ENCODE data around the gene DUSP5. TPM values are rescaled to one million over a fixed set of nuclear protein-coding genes. Genes with fewer than 3 reads are reported as not detected.
A peak's percentile ranks its signal among the peaks of the same experiment; 100 is the strongest.
"Not testable (repeated sequence)": the region's sequence is repeated elsewhere in the genome, so short reads cannot be mapped to it uniquely, and the experiment has no call there.

Gene DUSP5
- total RNA-seq, 1 donor from 2014 or later = 14.3 TPM

DNA sequence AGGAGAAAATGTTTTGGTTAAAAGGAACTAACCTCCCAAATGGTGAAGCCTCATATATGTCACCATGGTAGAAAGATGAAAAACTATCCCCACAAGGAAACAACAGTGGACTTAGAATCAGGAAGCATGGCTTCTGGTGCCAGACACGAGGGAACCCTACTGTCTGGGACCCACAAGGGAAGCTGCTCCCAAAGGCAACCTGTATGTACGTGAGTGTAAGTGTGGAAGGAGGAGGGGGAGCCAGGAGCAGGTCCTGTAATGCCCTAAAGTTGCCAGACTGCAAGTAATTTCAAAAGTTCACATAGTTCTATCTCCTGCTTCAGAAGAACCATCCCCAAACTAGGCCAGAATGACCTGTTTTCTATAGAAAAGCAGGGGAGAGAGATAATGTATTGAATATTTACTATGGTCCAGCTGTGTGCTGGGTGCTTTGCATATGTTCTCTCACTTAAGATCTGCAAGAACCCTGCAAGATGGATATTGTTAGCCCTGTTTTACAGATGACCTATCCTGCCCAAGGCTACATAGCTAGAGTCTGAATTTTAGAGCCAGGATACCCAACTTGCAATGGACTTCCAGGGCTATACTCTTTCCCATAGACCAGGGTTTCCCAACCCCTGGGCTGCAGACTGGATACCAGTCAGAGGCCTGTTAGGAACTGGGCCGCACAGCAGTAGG is 19.2 kb downstream of the DUSP5 start:
- no peak for DNase-seq (ENCODE audit: low spot score)

DNA sequence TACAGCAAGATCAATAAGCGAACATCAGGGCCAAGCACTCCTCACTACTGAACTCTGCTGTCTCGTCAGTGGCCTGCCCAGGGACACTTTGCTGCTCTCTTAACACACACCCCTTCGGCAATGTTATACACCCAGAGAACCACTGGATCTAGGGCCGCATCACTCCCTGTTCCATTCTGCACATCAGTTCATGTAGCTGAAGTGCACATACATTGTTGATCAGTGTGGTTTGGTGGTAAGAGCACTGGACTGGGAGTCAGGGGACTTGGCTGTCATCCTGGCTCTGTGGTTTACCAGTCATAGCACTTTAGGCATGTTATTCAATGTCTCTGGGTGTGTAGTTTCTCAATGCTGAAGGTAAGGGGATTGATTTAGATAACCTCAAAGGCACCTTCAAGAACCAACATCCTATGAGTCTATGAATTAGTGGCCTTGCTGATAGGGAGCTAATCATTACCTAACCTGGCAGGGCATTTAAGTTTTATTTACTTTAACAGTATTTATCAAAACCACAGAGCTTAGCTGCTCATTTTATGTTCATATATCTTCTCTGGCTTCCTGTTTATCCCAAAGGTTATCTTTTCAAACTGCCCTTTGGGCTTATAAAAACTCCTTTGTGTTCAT is 24.8 kb downstream of the DUSP5 start:
- no peak for DNase-seq (ENCODE audit: low spot score)

DNA sequence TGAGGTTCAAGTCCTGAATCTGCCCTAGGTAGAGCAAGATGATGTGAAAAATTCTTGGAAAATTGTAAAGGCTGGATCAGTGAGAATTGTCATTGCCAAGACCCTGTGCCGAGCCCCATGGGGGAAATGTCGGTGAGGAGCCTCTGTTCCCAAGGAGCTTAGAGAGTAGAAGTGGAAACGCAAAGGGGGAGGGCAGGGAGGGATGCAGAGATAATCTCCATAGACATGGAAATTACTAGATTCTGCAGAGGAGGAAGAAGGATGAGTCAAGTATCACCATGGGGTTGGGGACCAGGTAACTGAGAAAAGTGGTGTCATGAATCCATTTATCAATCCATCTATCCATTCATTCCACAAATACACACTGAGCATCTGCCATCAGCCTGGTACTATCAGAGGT is 26.0 kb downstream of the DUSP5 start:
- no peak for DNase-seq (ENCODE audit: low spot score)

DNA sequence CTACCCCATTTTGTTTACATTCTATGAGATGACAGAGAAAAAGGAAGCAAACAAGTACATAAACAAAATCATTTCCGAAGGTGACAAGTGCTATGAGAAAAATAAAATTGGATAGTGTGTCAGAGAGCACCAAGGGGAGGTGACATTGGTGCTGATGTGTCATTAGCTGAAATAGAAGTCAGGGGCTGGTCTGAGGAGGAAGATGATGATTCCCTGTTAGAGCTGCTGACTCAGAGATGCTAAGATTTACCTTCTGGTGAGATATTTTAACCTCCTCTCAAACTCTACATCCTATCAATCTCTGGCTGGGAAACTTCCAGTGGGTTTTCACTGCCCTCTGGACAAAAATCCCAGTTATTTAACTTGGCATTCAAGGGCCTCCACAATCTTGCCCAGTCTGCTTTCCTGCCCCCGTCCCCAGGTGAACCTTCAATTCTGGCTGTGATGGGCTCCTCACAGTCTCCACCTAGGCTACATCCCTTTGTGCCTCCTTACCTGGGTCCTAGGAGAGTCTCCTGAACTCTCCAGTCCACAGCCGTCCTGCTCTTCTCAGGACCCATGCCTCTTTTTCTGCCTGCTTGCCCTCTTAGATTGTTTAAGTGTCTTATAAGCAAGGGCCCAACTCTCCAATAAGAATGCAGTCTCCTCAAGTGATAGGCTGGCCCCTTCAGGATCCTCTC is 26.6 kb downstream of the DUSP5 start:
- DNase-seq (ENCODE audit: low spot score) = no peak

DNA sequence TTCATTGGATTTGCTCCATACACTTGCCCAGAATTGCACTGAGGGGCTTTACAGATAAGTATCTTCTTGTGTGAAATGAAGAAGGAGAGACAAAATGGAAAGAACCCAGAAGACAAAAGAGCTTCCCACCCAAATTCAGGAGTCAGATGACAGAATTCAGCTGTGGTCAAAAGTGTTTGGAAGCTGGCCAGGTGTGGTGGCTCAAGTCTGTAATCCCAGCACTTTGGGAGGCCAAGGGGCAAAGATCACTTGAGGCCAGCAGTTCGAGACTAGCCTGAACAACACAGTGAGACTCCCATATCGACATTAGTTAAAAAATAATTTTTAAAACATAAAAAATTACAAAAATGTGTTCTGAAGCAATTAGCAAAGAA is 27.1 kb downstream of the DUSP5 start:
- DNase-seq (ENCODE audit: low spot score) = no peak

DNA sequence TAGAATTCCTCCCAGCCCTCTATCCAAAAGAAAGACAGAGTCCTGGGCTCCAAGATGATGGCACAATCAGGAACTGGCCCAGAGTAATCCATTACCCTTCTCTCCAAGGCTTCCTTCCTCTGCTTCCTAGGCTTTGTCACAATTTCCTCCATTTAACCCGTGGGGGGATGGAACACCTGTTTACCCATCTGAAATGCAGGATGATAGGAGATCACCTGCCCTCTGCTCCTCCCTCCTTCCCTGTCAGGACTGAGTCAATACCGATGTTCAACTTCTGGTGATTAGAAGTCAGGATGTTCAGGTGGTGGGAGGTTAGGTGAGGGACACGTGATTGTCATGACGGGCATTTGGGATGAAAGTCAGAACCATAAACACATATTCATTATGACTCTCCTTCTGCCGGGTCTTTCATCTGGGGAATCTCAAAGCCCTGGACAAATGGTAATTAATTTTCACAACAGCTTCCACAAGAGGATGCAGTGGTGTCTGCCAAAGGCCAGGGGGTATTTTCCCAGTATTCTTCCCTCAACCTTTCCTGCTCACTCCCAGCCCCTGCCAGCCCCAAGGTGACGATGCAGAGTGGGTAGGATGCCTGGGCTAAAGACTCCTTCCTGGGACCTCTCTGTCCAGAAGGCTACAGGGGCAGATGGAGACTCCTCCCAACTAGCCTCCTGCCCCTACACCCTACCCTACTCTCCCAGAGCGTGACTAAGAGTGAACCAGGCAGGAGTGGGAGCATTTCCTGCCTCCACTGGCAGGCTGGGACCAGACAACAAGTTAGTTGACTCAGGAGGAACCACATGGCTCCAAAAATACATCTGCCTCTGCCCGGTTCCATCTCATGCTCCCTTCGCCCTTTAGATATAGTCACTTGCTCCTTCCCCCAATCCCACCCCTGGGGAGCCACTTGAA is 27.9 kb downstream of the DUSP5 start:
- DNase-seq (ENCODE audit: low spot score) = no peak

DNA sequence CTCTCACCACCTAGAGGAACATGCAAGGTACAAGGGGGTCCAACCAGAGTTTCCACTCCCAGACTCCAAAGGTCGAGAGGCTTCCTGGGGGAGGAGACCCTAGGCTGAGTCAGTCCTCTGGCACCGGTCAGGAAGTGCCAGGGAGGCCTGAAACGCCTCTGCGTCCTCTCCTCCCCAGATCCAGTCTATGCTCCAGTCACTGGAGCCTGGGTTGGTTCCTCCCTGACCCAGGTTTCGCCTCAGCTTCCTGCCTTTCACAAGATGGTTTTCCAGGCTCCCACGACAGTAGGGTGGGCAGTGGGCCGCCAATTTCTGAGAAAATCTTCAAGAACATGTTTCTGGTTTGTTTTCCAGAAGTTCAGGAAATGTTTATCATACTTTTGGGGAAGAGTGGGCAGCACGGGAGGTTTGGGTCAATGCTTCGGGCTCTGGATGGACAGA is 30.0 kb downstream of the DUSP5 start:
- no peak for DNase-seq (ENCODE audit: low spot score)

DNA sequence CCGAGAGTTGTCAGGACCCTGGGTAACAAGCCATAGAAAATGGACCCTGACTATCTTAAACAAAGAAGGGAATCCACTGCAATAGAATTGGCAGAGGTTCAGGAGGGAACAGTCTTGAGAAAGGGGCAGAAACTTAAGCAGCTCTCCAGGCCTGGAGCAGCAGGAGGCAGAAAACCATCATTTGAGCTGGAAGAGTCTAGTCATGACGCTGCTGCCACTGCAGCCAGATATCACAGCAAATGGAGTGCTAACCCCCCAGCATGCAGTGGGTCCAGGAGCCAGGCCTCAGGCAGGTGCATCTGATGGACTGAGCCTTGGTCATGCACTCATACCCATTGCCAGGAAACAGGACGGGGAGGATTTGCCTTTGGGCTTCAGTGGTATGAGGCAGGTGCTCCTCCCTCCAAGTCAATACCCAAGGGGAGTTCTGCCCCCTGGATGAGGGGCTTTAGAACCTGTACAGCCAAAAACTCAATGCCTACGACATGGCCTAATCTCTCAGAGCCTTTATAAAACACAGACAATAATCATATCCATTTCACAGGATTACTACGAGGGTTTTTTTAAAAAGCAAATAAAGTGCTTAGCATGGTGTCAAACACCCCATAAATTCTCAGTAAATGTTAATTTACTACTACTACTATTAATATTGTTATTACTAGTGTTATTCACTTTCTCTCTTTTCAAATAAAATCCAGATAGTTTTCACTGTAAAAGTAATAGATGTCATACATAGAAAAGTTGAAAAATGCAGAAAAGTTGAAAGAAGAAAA is 30.7 kb downstream of the DUSP5 start:
- DNase-seq (ENCODE audit: low spot score) = no peak

DNA sequence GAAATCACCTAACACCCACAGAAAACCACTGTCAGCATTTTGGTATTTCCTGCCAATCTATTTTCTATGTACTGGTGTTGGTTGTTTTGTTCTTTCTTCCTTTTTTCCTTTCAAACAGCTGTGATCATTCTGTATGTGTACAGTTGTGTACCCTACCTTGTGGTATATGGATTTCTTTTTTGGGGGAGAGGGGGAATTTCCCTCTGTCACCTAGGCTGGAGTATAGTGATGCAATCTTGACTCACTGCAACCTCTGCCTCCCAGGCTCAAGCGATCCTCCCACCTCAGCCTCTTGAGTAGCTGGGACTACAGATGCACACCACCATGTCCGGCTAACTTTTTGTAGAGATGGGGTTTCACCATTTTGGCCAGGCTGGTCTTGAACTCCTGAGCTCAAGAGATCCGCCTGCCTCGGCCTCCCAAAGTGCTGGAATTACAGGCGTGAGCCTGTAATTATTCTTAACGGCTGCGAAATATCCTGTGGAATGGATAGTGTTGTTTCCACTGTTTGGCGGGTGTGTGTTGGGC is 31.4 kb downstream of the DUSP5 start:
- not testable (repeated sequence) for DNase-seq (ENCODE audit: low spot score)

DNA sequence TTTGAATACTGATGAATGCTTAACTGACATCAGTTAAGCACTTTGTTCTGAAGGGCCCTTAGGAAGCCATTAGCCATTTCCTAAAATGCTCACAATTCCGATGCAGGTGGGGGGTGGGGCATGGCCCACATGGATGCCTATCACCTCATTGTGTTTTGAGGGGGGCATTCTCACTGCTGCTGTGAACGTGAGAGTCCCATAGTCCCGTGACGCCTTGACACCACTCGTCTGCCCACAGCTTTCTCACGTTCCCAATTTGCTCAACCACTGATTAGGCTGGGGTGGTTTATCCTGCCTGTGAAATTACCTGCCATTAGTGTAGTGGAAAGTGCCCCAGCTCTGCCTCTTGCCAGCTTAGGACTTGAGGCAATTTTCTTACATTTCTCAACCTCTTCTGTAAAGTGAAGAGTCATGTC is 31.9 kb downstream of the DUSP5 start:
- DNase-seq (ENCODE audit: low spot score) = no peak

DNA sequence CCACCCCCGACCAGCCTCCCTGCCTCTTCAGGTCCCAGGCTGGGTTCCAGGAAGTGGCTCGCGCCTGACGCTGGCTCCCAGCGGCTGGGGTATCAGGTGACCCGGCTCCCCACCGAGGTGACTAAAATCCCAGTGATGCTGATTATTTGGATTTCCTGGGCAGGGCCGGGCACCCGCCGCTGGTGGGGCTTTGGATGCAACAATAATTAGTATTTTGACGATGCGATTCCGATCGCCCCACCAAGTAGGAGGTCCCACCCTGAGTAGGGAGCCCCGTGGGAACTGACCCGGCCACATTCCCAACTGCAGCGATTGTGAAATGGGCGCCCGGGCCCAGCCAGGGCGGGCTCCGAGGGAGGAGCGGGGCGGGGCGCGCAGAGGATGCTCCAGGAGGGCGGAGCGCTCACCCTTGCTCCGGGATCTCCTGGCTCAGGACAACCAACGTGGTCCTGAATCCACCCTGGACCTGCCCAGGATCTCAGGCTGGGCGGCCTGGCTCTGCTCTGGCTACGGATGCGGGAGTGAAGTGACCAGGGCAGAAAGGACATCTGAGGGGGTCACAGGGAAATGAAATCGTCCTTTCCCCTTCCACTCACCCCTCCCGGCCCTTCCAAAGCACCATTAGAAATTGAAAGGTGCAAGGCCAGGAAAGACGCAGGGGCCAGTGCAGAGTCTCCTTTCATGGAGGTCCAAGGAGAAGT is 32.6 kb downstream of the DUSP5 start:
- peak; percentile 63 for DNase-seq (ENCODE audit: low spot score)

DNA sequence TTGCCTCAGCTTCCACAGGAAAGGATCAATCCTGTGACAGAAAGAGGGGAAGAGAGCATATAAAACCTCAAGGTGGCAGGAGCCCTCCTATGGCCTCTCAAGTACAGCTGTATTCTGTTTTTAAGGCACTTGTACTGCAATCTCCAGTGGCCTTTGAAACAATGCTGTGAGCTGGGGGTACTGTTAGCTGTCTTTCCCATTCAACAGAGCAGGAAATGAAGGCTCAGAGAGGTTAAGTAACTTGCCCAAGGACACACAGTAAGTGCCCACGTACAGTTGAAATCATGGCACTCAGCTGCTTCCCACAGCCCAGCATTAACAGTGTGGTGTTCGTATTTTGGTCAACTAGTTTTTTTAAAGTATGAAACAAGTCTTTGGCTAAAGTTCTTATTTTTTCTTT is 34.0 kb downstream of the DUSP5 start:
- no peak for DNase-seq (ENCODE audit: low spot score)

DNA sequence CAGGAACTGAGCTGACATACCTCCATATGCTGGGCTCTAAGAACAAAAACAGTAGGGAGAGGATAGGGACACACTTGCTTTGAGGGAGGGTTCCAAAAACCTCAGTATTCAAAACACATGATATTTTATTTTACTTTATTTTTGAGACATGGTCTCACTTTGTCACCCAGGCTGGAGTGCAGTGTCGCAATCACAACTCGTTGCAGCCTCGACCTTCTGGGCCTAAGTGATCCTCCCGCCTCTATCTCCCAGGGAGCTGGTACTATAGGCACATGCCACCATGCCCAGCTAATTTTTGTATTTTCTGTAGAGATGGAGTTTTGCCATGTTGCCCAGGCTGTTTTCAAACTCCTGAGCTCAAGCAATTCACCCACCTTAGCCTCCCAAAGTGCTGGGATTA is 34.9 kb downstream of the DUSP5 start:
- DNase-seq (ENCODE audit: low spot score) = not testable (repeated sequence)

DNA sequence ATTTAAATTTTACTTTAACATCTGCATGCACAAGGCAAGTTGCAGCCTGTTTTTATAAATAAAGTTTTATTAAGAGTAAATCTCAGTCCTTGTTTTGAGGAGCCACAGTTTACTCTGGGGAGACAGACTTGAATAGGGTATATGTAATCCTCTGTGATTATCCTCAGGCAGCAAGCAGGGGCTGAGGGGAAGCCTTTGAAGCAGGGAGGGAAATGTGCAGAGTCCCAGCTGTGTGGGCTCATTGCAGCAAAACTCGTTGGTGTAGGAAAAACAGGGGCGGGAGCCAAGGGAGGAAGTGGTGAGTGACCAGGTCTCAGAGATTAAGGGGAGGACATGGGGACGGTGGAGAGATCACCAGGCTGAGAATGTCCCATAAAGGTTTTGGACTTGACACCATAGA is 35.4 kb downstream of the DUSP5 start:
- no peak for DNase-seq (ENCODE audit: low spot score)

DNA sequence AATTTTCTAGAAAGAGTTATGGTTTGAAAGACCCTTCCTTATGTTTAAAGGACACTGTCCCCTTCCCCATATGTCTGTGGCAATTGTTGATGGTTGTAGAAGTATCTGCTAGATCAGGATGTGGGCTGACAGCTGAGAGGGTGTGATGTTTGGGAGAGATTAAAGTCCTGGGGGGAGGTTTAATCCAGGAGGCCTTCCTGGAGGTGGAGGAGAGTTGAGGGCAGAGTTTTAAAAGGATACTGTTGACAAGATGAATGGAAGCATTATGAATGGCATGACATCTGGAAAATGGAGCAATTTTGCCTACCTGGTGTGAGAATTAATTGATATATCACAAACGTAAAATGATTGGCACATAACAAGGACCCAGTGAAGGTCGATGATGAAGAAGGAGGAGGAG is 36.9 kb downstream of the DUSP5 start:
- DNase-seq (ENCODE audit: low spot score) = no peak

DNA sequence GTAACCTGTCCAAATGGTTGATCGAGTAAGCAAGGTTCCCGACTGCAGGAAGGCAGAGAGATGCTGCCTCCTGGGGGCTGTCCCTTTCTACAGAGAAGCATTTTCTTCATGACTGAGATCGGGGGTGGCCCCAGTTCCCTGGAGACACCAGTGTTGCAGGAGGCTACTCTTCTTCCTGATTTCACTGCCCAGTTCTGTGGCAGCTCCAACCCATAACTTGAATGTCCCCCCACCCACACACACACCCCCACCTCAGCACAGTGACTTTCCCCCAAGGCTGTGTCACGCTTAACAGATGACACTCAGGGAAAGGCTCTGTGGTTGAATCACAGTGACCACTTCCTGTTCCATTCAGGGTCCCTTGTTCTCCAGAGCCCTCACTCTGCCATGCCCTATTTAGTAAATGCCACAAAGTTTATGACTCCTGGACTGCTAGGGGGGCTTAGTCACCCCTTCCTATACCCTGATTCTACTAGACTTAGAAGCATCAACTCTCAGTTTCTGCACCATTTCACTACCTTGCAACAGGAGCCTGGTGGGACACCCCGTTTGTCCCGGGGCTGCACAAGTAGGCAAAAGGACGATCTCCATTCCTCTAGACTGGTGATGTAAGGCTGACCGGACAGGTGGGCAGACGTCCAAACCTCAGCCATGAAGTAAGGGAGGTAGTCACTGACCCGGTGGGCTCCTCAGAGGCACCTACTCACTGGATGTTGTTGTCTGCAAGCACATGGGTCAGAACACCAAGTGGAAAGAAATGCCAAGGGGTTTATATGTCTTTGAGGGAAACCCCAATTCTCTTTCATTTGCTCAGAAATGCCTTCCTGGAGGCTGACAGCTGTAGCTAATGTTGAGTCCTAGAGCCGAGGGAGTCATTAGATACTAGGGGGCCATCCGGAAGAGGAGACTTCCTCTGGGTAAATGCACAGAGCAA is 38.5 kb downstream of the DUSP5 start:
- no peak for DNase-seq (ENCODE audit: low spot score)

DNA sequence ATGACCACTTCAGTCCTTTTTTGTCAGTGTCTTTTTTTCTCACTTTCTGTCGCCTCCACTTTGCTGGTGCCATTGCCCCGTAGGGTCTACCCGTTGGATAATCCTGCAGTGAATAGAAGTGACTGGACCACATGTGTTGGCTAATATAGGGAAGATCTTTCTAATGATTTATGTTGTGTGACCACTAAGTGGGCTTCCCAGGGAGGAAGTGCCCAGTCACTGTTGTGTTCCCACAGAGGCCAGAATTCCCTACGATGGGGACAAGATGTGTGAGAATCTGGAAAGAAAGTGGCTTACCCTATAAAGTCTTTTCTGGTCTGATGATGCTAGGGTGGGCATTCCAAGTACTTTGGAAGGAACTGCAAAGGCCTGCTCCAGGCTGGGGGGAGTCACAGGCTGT is 41.4 kb downstream of the DUSP5 start:
- no peak for DNase-seq (ENCODE audit: low spot score)

DNA sequence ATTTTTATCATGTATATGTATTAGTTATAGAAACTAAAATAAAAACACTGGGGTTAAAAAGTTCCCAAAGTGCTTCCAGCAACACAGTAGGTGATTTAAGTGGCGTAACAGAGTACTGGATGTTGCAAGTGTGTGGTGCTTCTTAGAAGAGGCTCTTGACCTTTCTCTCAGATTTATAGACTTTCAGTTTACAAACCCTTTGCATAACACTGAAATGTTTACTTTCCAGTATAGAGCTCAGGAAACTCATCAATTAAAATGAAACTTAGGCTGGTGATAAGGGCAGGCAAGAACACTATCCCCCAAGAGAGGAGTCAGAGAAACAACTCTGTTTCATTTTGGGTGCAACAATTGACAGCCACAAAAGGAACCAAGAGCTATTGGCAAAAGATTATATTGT is 42.3 kb downstream of the DUSP5 start:
- no peak for DNase-seq (ENCODE audit: low spot score)

DNA sequence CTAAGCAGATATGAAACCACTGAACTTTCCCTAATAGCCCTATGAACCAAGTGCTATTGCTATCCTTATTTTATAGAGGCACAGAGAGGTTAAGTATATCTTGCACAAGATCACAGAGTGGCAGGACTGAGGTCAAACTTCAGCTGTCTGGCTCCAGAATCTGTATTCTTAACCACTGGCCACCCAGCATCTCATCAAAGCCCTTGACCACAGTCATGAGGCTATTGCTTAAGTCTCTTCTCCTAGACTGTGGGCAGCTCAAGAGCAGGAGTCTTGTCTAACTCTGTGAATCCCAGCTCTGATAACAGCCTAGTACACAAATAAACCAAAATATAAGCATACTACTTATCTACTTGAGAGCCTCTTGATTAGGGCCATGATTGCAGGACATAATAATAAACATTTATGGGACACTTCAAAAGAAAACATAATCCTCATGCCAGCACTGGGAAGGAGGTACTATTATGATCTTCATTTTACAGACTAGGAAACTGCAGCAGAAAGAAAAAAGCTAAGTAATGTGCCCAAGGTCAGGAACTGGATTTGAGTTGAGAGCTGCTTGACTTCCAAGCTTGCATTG is 47.3 kb downstream of the DUSP5 start:
- no peak for DNase-seq (ENCODE audit: low spot score)
